PFSK-1 (cell line): Measurements from ENCODE around the gene BPGM.

Experiments used
- FOXP2 ChIP-seq: optimal IDR thresholded peaks from 2 replicates; pipeline ENCODE3; 2011; ENCODE audit warnings: borderline replicate concordance, control low read depth, inconsistent platforms; ENCODE audit not compliant: insufficient read depth; ENCODE audit errors: extremely low read length, extremely low read depth
- POLR2AphosphoS5 ChIP-seq: IDR thresholded peaks from 2 replicates; pipeline ENCODE4 v1.6.1; 2012; ENCODE audit warnings: low read depth, mild to moderate bottlenecking, control low read depth, low read length, moderate library complexity
- SIN3A ChIP-seq: IDR thresholded peaks from 2 replicates; pipeline ENCODE4 v1.6.1; 2012; ENCODE audit warnings: mild to moderate bottlenecking, low read length, moderate library complexity, borderline replicate concordance; ENCODE audit not compliant: insufficient read depth
- TAF1 ChIP-seq: IDR thresholded peaks from 2 replicates; pipeline ENCODE4 v1.6.1; 2012; ENCODE audit warnings: low read length, control low read depth, borderline replicate concordance; ENCODE audit not compliant: insufficient read depth
- TF ChIP-seq, protein P1 (sequence below), 2 experiments: IDR thresholded peaks; 2 replicates each; pipeline versions ENCODE4 v1.6.1 to v1.8.0; 2011 to 2012; ENCODE audit warnings: low read depth in 2 of 2, low read length in 2 of 2, control low read depth in 1 of 2, inconsistent platforms in 1 of 2, mild to moderate bottlenecking in 1 of 2, moderate library complexity in 1 of 2; ENCODE audit not compliant: insufficient read depth in 1 of 2

Gene BPGM

DNA sequence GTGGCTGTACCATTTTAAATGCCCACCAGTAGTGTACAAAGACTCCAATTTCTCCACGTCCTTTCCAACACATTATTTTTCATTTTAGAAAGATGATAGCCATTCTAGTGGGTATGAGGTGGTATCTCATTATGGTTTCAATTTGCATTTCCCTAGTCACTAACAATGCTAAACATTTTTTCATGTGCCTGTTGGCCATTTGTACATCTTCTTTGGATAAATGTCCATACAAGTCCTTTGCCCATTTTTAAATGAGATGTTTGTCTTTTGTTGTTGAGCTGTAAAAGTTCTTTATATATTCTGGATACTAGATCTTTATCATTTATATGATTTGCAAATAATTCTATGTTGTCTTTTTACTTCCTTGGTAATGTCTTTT lies 18.9 kb upstream of the BPGM start:
- no peak for TF ChIP-seq FOXP2
- no peak for TF ChIP-seq TAF1
- no peak for TF ChIP-seq SIN3A
- no peak for TF ChIP-seq POLR2AphosphoS5
- TF ChIP-seq, protein P1, sequence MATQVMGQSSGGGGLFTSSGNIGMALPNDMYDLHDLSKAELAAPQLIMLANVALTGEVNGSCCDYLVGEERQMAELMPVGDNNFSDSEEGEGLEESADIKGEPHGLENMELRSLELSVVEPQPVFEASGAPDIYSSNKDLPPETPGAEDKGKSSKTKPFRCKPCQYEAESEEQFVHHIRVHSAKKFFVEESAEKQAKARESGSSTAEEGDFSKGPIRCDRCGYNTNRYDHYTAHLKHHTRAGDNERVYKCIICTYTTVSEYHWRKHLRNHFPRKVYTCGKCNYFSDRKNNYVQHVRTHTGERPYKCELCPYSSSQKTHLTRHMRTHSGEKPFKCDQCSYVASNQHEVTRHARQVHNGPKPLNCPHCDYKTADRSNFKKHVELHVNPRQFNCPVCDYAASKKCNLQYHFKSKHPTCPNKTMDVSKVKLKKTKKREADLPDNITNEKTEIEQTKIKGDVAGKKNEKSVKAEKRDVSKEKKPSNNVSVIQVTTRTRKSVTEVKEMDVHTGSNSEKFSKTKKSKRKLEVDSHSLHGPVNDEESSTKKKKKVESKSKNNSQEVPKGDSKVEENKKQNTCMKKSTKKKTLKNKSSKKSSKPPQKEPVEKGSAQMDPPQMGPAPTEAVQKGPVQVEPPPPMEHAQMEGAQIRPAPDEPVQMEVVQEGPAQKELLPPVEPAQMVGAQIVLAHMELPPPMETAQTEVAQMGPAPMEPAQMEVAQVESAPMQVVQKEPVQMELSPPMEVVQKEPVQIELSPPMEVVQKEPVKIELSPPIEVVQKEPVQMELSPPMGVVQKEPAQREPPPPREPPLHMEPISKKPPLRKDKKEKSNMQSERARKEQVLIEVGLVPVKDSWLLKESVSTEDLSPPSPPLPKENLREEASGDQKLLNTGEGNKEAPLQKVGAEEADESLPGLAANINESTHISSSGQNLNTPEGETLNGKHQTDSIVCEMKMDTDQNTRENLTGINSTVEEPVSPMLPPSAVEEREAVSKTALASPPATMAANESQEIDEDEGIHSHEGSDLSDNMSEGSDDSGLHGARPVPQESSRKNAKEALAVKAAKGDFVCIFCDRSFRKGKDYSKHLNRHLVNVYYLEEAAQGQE (IDR thresholded peaks at IDR 0.05; ENCODE audit: insufficient read depth in 1 of 2, low read depth in 2 of 2, low read length in 2 of 2), result no peak

DNA sequence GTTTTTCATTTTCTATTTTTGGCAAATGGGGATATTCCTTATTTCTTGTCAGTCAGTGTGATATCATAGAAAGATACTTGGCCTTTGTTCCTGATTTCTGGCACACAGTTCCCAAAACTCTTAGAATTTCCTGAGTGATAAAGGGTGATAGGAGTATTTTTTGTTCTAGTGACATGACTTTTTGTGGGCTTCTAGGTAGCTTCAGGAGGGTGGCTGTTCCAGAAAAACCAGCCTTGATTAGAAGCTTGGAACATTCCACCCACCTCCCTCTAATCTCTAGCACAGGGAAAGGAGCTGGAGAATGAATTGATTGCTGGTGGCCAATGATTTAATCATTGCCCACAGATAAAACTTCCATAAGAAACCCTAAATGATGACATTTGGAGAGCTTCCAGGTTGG lies 17.2 kb upstream of the BPGM start:
- TF ChIP-seq TAF1 (no peak), POLR2AphosphoS5 (no peak), FOXP2 (no peak), SIN3A (no peak)
- TF ChIP-seq, protein P1 (IDR thresholded peaks at IDR 0.05; ENCODE audit: insufficient read depth in 1 of 2, low read depth in 2 of 2, low read length in 2 of 2), result no peak

DNA sequence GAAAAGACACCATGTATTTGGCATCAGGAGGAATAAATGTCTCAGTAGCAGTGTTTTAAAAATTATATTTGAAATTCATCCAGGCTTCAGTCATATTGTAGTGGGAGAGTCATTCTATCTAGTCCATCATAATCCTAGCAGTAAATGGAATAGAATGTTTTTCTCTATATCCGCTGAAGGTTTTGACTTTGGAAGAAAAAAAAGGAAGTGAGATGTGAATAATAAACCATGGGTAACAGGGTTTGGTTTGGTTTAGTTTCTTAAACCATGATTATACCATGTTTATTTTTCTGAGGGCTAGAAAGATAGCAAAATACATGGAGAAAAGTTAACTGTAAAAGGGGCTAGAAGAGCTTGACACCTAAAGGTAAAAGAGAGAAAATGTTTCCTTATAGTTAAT lies 16.4 kb upstream of the BPGM start:
- no peak for TF ChIP-seq TAF1
- TF ChIP-seq FOXP2, result no peak
- no peak for TF ChIP-seq SIN3A
- no peak for TF ChIP-seq POLR2AphosphoS5
- TF ChIP-seq, protein P1 (IDR thresholded peaks at IDR 0.05; ENCODE audit: insufficient read depth in 1 of 2, low read depth in 2 of 2, low read length in 2 of 2), result no peak

DNA sequence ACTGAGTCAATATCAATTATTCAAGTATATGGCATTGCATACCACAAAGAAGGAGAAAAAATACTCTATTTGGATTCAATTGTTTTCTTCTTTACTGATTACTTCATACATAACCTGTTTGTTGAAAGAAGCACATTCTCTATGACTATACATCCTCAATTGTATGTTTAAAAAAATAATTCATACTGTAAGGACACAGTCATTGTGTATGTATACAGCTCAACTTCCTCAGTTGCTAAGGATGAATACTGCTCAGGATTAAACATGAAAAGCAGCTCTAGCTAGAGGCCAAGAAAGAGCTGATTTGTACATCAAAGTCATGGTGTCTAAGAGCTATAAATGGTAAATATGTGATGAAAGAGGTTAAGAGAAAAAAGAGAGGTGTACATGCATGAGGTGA lies 15.8 kb upstream of the BPGM start:
- TF ChIP-seq, protein P1 (IDR thresholded peaks at IDR 0.05; ENCODE audit: insufficient read depth in 1 of 2, low read depth in 2 of 2, low read length in 2 of 2), result no peak
- TF ChIP-seq SIN3A (no peak), TAF1 (no peak), FOXP2 (no peak), POLR2AphosphoS5 (no peak)

DNA sequence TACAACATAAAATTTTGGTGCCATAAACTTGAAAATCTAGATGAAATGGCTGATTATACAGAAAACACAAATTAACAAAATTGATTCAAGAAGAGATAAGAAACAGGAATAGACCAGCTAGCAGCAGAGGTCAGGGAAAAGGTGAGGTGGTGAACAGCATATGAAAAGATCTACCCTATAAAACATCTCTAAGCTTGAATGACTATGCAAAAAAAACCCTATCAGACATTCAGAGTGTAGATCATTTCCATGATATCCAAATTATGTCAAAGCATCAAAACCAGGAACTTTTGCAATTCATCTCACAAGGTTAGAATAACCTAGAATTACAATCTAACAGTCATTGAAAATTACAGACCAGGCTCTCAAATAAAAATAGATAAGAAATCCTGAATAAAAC lies 14.6 kb upstream of the BPGM start:
- no peak for TF ChIP-seq POLR2AphosphoS5
- TF ChIP-seq, protein P1 (IDR thresholded peaks at IDR 0.05; ENCODE audit: insufficient read depth in 1 of 2, low read depth in 2 of 2, low read length in 2 of 2), result no peak
- TF ChIP-seq TAF1, result no peak
- no peak for TF ChIP-seq FOXP2
- TF ChIP-seq SIN3A, result no peak
